ENCODE data around the gene IMP4. TPM values are rescaled to one million over a fixed set of nuclear protein-coding genes. Genes with fewer than 3 reads are reported as not detected.

The IMP4 gene
- total and polyA plus RNA-seq, 2 of the 4 experiments (the other 2 are of a cell fraction): 154 to 169 TPM

- no peak for TF ChIP-seq NFE2L2 (IDR thresholded peaks at IDR 0.05; ENCODE audit: low read depth, low read length)
Measured at GRCh38 chr2:130374587-130375290, 32.0 kb downstream of the IMP4 start (continued).

- H3K9me1 ChIP-seq (ENCODE audit: insufficient read depth, low read length): peaks cover 29% of the 10 kb centered on the region
- H3K4me2 ChIP-seq (ENCODE audit: low read depth, low read length): 0 out of 2 replicates have a peak overlapping the region, but pooled peaks have one; percentile 19
- H3K4me1 ChIP-seq (ENCODE audit: control insufficient read depth, insufficient read depth, low read length): peaks cover 12% of the 10 kb centered on the region; the same call in 1 of the 2 replicates
- no peak overlapping the region for H2BK20ac ChIP-seq (ENCODE audit: low read depth, low read length)
- H4K20me1 ChIP-seq (ENCODE audit: insufficient read depth, low read length): peaks cover 3% of the 10 kb centered on the region
- TF ChIP-seq, protein P1, sequence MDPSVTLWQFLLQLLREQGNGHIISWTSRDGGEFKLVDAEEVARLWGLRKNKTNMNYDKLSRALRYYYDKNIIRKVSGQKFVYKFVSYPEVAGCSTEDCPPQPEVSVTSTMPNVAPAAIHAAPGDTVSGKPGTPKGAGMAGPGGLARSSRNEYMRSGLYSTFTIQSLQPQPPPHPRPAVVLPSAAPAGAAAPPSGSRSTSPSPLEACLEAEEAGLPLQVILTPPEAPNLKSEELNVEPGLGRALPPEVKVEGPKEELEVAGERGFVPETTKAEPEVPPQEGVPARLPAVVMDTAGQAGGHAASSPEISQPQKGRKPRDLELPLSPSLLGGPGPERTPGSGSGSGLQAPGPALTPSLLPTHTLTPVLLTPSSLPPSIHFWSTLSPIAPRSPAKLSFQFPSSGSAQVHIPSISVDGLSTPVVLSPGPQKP (IDR thresholded peaks at IDR 0.05; ENCODE audit: borderline replicate concordance, low read depth, low read length): no peak
- peak; percentile 77 for TF ChIP-seq CEBPB (IDR thresholded peaks at IDR 0.05; ENCODE audit: low read depth, low read length)
- H4K5ac ChIP-seq (ENCODE audit: low read depth, low read length): no peak overlapping the region
- H3K79me1 ChIP-seq (ENCODE audit: low read depth in 1 of 2, low read length in 2 of 2): peaks cover 41 to 91% of the 10 kb centered on the region in 2 experiments
- ATAC-seq (ENCODE audit: low read depth): no peak
- DNase-seq: no peak
- no peak overlapping the region for H2BK15ac ChIP-seq (ENCODE audit: low read depth, low read length)
- H2AK5ac ChIP-seq (ENCODE audit: low read depth, low read length): peak overlapping the region; percentile 27; the same call in 1 of the 2 replicates
- no peak overlapping the region for H3K23ac ChIP-seq (ENCODE audit: low read depth, low read length)
- H4K8ac ChIP-seq (ENCODE audit: low read depth in 2 of 2, low read length in 2 of 2): no peak overlapping the region
- no peaks in the 10 kb centered on the region for H3K9me3 ChIP-seq (ENCODE audit: control insufficient read depth, insufficient read depth, low read length)
- H3K9ac ChIP-seq (ENCODE audit: low read depth, low read length): no peak overlapping the region
- H3K56ac ChIP-seq (ENCODE audit: extremely low read depth, insufficient read depth, low read length): no peak overlapping the region
- POLR2A ChIA-PET (ENCODE audit: unreplicated experiment): interaction anchor here (1.2 kb wide), 1 partner anchor 34 kb away, joined by 4 read pairs; a partner anchor contains a TSS
- H2BK5ac ChIP-seq (ENCODE audit: low read depth, low read length, poor library complexity, severe bottlenecking): no peak overlapping the region
- no peak overlapping the region for H3K4me3 ChIP-seq (ENCODE audit: insufficient read depth, low read depth, low read length)
- H3K14ac ChIP-seq (replicated peaks; ENCODE audit: low read depth, low read length): no peak overlapping the region
- H2BK120ac ChIP-seq (ENCODE audit: low read depth, low read length): no peak overlapping the region
- no peak overlapping the region for H4K91ac ChIP-seq (ENCODE audit: insufficient read depth, low read depth, low read length)
- WGBS, 2 experiments (ENCODE audit: extremely low coverage in 2 of 2, insufficient read length in 1 of 2): 80% methylated on average over 2 of the region's 19 CpGs; no CpG with 5 or more reads in 1 of the 2 experiments
- CTCF ChIA-PET: interaction anchor here (1.0 kb wide), 1 partner anchor 15 kb away, joined by 3 read pairs; no protein-coding TSS in a partner anchor
- H2AK9ac ChIP-seq (replicated peaks; ENCODE audit: low read depth, low read length, poor library complexity): no peak overlapping the region
- peak overlapping the region; percentile 47 for H2AFZ ChIP-seq (replicated peaks; ENCODE audit: low read length, poor library complexity)
- no peak overlapping the region for H3K18ac ChIP-seq (ENCODE audit: low read depth, low read length)
- H3K36me3 ChIP-seq (ENCODE audit: control insufficient read depth, insufficient read depth, low read length): peaks cover 11% of the 10 kb centered on the region
- no peak overlapping the region for H3K4ac ChIP-seq (ENCODE audit: low read depth, low read length)
- dilution Hi-C loops (cut with HindIII; ENCODE audit: low sequenced_read_pairs, unreplicated experiment) (no loop called here), intact Hi-C loops (cut with micrococcal nuclease) (no loop called here), in situ Hi-C loops (cut with MboI; ENCODE audit: low sequenced_read_pairs) (no loop called here)
- no peaks in the 10 kb centered on the region for H3K27me3 ChIP-seq (ENCODE audit: control insufficient read depth, insufficient read depth, low read length)
- no TSS peak for BruUV-seq (replicated peaks)
- no peak overlapping the region for H3K27ac ChIP-seq (ENCODE audit: insufficient read depth, low read length)
Measured at GRCh38 chr2:130375291-130376266, 32.9 kb downstream of the IMP4 start.
